Breast epithelium (tissue), 3 donors: ENCODE results near the gene MTUS2.

Source experiments
- POLR2AphosphoS5 ChIP-seq, 3 donors: sonication (generic); formaldehyde crosslinking; IDR thresholded peaks; one replicate each; pipeline ENCODE4 v1.6.1; 2017; ENCODE audit warnings: antibody characterized with exemption in 3 of 3
- TF ChIP-seq, protein P1 (sequence below), 3 donors: fragments of 450-650 bp; IDR thresholded peaks; one replicate each; pipeline ENCODE4 v1.5.1; 2016 to 2017; ENCODE audit warnings: antibody characterized with exemption in 3 of 3, mild to moderate bottlenecking in 3 of 3, moderate library complexity in 3 of 3

DNA sequence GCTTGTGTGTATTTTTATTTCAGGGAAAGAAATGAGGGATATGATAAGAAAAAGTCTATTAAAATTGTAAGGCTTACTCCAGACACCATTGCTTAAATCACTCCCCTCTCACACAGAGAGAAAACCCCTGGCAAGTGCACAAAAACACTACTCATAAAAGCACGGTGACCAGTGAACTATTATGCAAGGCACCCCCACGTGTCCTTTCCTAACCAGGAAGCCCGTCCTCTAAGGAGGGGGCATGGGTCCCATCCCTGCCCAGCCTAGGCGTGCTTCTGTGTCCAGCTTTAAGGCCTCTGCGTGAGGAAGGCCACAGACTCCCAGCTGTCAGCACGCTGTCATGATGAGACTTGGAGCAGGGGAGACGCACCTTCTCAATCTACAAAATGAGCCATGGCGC lies 691.8 kb downstream of the MTUS2 start:
- TF ChIP-seq, protein P1, sequence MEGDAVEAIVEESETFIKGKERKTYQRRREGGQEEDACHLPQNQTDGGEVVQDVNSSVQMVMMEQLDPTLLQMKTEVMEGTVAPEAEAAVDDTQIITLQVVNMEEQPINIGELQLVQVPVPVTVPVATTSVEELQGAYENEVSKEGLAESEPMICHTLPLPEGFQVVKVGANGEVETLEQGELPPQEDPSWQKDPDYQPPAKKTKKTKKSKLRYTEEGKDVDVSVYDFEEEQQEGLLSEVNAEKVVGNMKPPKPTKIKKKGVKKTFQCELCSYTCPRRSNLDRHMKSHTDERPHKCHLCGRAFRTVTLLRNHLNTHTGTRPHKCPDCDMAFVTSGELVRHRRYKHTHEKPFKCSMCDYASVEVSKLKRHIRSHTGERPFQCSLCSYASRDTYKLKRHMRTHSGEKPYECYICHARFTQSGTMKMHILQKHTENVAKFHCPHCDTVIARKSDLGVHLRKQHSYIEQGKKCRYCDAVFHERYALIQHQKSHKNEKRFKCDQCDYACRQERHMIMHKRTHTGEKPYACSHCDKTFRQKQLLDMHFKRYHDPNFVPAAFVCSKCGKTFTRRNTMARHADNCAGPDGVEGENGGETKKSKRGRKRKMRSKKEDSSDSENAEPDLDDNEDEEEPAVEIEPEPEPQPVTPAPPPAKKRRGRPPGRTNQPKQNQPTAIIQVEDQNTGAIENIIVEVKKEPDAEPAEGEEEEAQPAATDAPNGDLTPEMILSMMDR (IDR thresholded peaks at IDR 0.05), result no peak
- TF ChIP-seq POLR2AphosphoS5 (IDR thresholded peaks at IDR 0.05), result no peak
